SK-N-SH (cell line): ENCODE data around the gene ANLN. TPM values are rescaled to one million over a fixed set of nuclear protein-coding genes. Genes with fewer than 3 reads are reported as not detected.

Source experiments
- CTCF ChIA-PET: fragments of 300-600, 350-600 bp; formaldehyde crosslinking; extraction: SDS; loops from one replicate; lab custom pipeline; 2021; lab: Yijun Ruan, JAX
- POLR2A ChIA-PET: fragments of 350-600 bp; sonication (Branson Sonifier 250); formaldehyde crosslinking; extraction: SDS; loops from one replicate; lab custom pipeline; 2020; ENCODE audit warnings: antibody characterized with exemption, inconsistent platforms; lab: Yijun Ruan, JAX
- DNase-seq: peaks from one replicate; pipeline ENCODE4 v3.0.0; 2012
- H2AFZ ChIP-seq: fragments of 200-600 bp; sonication (generic); 2 replicates; pipeline ENCODE4 v1.8.1; 2016; ENCODE audit warnings: antibody characterized with exemption, mild to moderate bottlenecking, low read depth
- H3F3A ChIP-seq: fragments of 200-600 bp; sonication (generic); replicated peaks from 2 replicates; pipeline ENCODE3; 2016; ENCODE audit warnings: antibody characterized with exemption, mild to moderate bottlenecking; ENCODE audit not compliant: insufficient read depth
- H3K27ac ChIP-seq, 2 experiments: fragments of 200-500 bp in 1 of 2; fragments of 200-600 bp in 1 of 2; sonication (Bioruptor generic) in 1 of 2; sonication (generic), shearing (Covaris generic) in 1 of 2; 2 replicates each; pipeline versions ENCODE4 v1.5.1 to v1.6.1; 2014 to 2016; ENCODE audit warnings: low read depth in 2 of 2, inconsistent platforms in 1 of 2, low read length in 1 of 2, mild to moderate bottlenecking in 1 of 2, mixed read lengths in 1 of 2
- H3K27me3 ChIP-seq: fragments of 200-600 bp; sonication (generic), shearing (Covaris generic); 2 replicates; pipeline ENCODE4 v1.6.1; 2016; ENCODE audit warnings: mixed run types; ENCODE audit not compliant: insufficient read depth
- H3K36me3 ChIP-seq, 2 experiments: fragments of 200-500 bp in 1 of 2; fragments of 200-600 bp in 1 of 2; sonication (Bioruptor generic) in 1 of 2; sonication (generic) in 1 of 2; replicated peaks in 1 of 2; 2 replicates each; pipeline versions ENCODE3 to v1.5.1; 2014 to 2016; ENCODE audit warnings: low read length in 1 of 2, mild to moderate bottlenecking in 1 of 2; ENCODE audit not compliant: insufficient read depth in 2 of 2, control insufficient read depth in 1 of 2
- H3K4me1 ChIP-seq, 2 experiments: fragments of 200-500 bp in 1 of 2; fragments of 200-600 bp in 1 of 2; sonication (Bioruptor generic) in 1 of 2; sonication (generic), shearing (Covaris generic) in 1 of 2; 2 replicates each; pipeline versions ENCODE4 v1.5.1 to v1.6.1; 2014 to 2016; ENCODE audit warnings: low read depth in 1 of 2, low read length in 1 of 2, mixed run types in 1 of 2; ENCODE audit not compliant: insufficient read depth in 2 of 2, control insufficient read depth in 1 of 2
- H3K4me2 ChIP-seq: fragments of 200-600 bp; sonication (generic), shearing (Covaris generic); 2 replicates; pipeline ENCODE4 v1.6.1; 2017; ENCODE audit warnings: mixed run types
- H3K4me3 ChIP-seq, 2 experiments: fragments of 200-500 bp in 1 of 2; fragments of 200-600 bp in 1 of 2; sonication (Bioruptor generic) in 1 of 2; sonication (generic), shearing (Covaris generic) in 1 of 2; 2 replicates each; pipeline versions ENCODE4 v1.5.1 to v1.8.1; 2014 to 2016; ENCODE audit warnings: low read depth in 2 of 2, inconsistent platforms in 1 of 2, low read length in 1 of 2, mild to moderate bottlenecking in 1 of 2, mixed read lengths in 1 of 2, moderate library complexity in 1 of 2
- H3K79me2 ChIP-seq: fragments of 200-600 bp; sonication (generic); 2 replicates; pipeline ENCODE4 v1.8.1; 2017; ENCODE audit warnings: mild to moderate bottlenecking; ENCODE audit not compliant: insufficient read depth
- H3K9ac ChIP-seq: fragments of 200-600 bp; sonication (generic); 2 replicates; pipeline ENCODE4 v1.6.1; 2017; ENCODE audit warnings: mixed run types
- H3K9me2 ChIP-seq: fragments of 200-600 bp; sonication (generic); 2 replicates; pipeline ENCODE4 v1.6.1; 2017; ENCODE audit warnings: mixed run types
- H3K9me3 ChIP-seq: fragments of 200-600 bp; sonication (generic); 2 replicates; pipeline ENCODE4 v1.6.1; 2017; ENCODE audit warnings: mixed run types, mild to moderate bottlenecking, moderate library complexity
- H4K20me1 ChIP-seq: fragments of 200-600 bp; sonication (generic); 2 replicates; pipeline ENCODE4 v1.6.1; 2017; ENCODE audit warnings: mild to moderate bottlenecking, mixed run types; ENCODE audit not compliant: insufficient read depth
- CHD2 ChIP-seq: fragments of 150-350 bp; IDR thresholded peaks from 2 replicates; pipeline ENCODE4 v1.6.1; 2018; ENCODE audit warnings: low read length; ENCODE audit not compliant: partially characterized antibody
- CTCF ChIP-seq: fragments of 200-600 bp; sonication (generic); IDR thresholded peaks from 2 replicates; pipeline ENCODE4 v1.6.1; 2017; ENCODE audit warnings: antibody characterized with exemption, mild to moderate bottlenecking, moderate library complexity
- GATA2 ChIP-seq: sonication (generic); formaldehyde crosslinking; IDR thresholded peaks from 2 replicates; pipeline ENCODE4 v1.5.0; 2020; ENCODE audit warnings: mild to moderate bottlenecking, missing genetic modification reagents
- JUND ChIP-seq: IDR thresholded peaks from 2 replicates; pipeline ENCODE4 v1.4.0; 2012
- MEF2A ChIP-seq: IDR thresholded peaks from 2 replicates; pipeline ENCODE4 v1.4.0; 2012; ENCODE audit warnings: low read depth, borderline replicate concordance
- MXI1 ChIP-seq: IDR thresholded peaks from 2 replicates; pipeline ENCODE4 v1.6.1; 2012; ENCODE audit warnings: mild to moderate bottlenecking, low read depth, low read length, improper control_type of control experiment
- POLR2AphosphoS5 ChIP-seq: IDR thresholded peaks from 2 replicates; pipeline ENCODE4 v1.6.1; 2012; ENCODE audit warnings: low read depth, low read length
- SIN3A ChIP-seq: IDR thresholded peaks from 2 replicates; pipeline ENCODE4 v1.6.1; 2012; ENCODE audit warnings: low read depth, mild to moderate bottlenecking, low read length, moderate library complexity, borderline replicate concordance
- SMC3 ChIP-seq: IDR thresholded peaks from 2 replicates; pipeline ENCODE4 v1.6.1; 2012; ENCODE audit warnings: low read depth, low read length, improper control_type of control experiment
- TCF12 ChIP-seq: IDR thresholded peaks from 2 replicates; pipeline ENCODE4 v1.4.0; 2012
- WGBS: methylation state at CpG from one replicate; pipeline ENCODE4 v1.1.6; 2017; ENCODE audit warnings: low lambda C conversion rate; 5-methylcytosine and 5-hydroxymethylcytosine counted together
- polyA plus RNA-seq, 3 experiments: library from polyadenylated mRNA; depleted of rRNA; stranded (reverse); fragments of >200 nt; gene quantifications; 2 replicates each; pipeline ENCODE4 v1.2.3, GENCODE V29; 2012
- TF ChIP-seq, protein P1 (sequence below): IDR thresholded peaks from 2 replicates; pipeline ENCODE4 v1.6.1; 2012; ENCODE audit warnings: mild to moderate bottlenecking, low read depth, low read length, moderate library complexity

The ANLN gene
- polyA plus RNA-seq, 1 of the 3 experiments (the other 2 are of a cell fraction): 17.1 TPM

GRCh38 chr7:36358589-36358988 is 31.1 kb upstream of the ANLN start:
- Histone ChIP-seq H3K4me3 (no peak overlapping the region), H3K27me3 (no peaks in the 10 kb centered on the region), H3K79me2 (no peaks in the 10 kb centered on the region), H3F3A (no peaks in the 10 kb centered on the region), H3K4me1 (peaks cover 0 to 7% of the 10 kb centered on the region in 2 experiments; a peak in 2 of 4 replicates), H3K9ac (no peak overlapping the region), H4K20me1 (no peaks in the 10 kb centered on the region), H3K9me2 (no peaks in the 10 kb centered on the region), H2AFZ (no peak overlapping the region), H3K9me3 (no peaks in the 10 kb centered on the region), H3K27ac (no peak overlapping the region), H3K36me3 (peaks cover 0 to 6% of the 10 kb centered on the region in 2 experiments), H3K4me2 (no peak overlapping the region)
- WGBS: 98% methylated on average over 1 of the region's 1 CpG
- DNase-seq: no peak
- CTCF ChIA-PET: interaction anchor here (0.6 to 3.8 kb wide), 5 partner anchors 8 to 382 kb away, joined by 3 to 29 read pairs (median 5); a partner anchor contains a TSS
- no peak for TF ChIP-seq MXI1
- TF ChIP-seq GATA2 (CRISPR knock-in tag): no peak
- TF ChIP-seq, protein P1, sequence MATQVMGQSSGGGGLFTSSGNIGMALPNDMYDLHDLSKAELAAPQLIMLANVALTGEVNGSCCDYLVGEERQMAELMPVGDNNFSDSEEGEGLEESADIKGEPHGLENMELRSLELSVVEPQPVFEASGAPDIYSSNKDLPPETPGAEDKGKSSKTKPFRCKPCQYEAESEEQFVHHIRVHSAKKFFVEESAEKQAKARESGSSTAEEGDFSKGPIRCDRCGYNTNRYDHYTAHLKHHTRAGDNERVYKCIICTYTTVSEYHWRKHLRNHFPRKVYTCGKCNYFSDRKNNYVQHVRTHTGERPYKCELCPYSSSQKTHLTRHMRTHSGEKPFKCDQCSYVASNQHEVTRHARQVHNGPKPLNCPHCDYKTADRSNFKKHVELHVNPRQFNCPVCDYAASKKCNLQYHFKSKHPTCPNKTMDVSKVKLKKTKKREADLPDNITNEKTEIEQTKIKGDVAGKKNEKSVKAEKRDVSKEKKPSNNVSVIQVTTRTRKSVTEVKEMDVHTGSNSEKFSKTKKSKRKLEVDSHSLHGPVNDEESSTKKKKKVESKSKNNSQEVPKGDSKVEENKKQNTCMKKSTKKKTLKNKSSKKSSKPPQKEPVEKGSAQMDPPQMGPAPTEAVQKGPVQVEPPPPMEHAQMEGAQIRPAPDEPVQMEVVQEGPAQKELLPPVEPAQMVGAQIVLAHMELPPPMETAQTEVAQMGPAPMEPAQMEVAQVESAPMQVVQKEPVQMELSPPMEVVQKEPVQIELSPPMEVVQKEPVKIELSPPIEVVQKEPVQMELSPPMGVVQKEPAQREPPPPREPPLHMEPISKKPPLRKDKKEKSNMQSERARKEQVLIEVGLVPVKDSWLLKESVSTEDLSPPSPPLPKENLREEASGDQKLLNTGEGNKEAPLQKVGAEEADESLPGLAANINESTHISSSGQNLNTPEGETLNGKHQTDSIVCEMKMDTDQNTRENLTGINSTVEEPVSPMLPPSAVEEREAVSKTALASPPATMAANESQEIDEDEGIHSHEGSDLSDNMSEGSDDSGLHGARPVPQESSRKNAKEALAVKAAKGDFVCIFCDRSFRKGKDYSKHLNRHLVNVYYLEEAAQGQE: no peak
- TF ChIP-seq CHD2: no peak
- TF ChIP-seq MEF2A: no peak
- no peak for TF ChIP-seq SMC3
- no peak for TF ChIP-seq CTCF
- TF ChIP-seq SIN3A: no peak
- TF ChIP-seq, all 33 proteins: peak for 0
- POLR2A ChIA-PET: no interaction called here

DNA sequence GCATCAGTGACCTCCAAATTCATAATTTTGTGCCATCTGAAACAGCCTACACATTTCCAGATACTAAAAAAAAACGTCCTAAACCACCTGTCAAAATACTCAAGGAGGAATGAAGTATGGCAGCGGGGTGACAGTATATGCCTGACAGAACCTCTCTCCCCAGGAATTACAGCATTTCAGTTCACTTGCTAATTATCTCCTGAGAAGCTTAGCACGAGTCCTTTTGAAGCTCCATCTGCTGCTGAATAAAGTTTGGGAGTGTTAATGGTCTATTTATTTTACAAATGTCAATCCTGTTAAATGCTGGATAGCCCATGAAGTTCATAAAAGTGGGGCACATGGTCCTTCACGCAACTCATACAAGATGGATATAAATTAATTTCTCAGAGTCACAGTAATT is 29.4 kb upstream of the ANLN start:
- WGBS: 72% methylated on average over 4 of the region's 4 CpGs
- Histone ChIP-seq H3K4me2 (no peak overlapping the region), H3K79me2 (no peaks in the 10 kb centered on the region), H3K36me3 (peaks cover 0 to 6% of the 10 kb centered on the region in 2 experiments), H2AFZ (no peak overlapping the region), H3K9ac (no peak overlapping the region), H3K4me3 (no peak overlapping the region), H3K4me1 (no peaks in the 10 kb centered on the region; a peak in 2 of 4 replicates), H3F3A (no peaks in the 10 kb centered on the region), H4K20me1 (no peaks in the 10 kb centered on the region), H3K9me3 (no peaks in the 10 kb centered on the region), H3K27ac (no peak overlapping the region), H3K9me2 (no peaks in the 10 kb centered on the region), H3K27me3 (no peaks in the 10 kb centered on the region)
- TF ChIP-seq MXI1 (no peak), POLR2AphosphoS5 (no peak), JUND (no peak), TCF12 (no peak), MEF2A (no peak)
- ChIA-PET POLR2A (no interaction called here), CTCF (interaction anchor here (0.9 to 1.2 kb wide), 4 partner anchors 23 to 51 kb away, joined by 3 to 4 read pairs (median 4); no protein-coding TSS in a partner anchor)
- DNase-seq: no peak
